ENCODE data around the gene GIN1. TPM values are rescaled to one million over a fixed set of nuclear protein-coding genes. Genes with fewer than 3 reads are reported as not detected.

GIN1 gene
- total RNA-seq, 4 donors from 2014 or later, result 5.5 to 10.3 (median 6.0) TPM

- ATAC-seq, result no peak
- TF ChIP-seq EP300 (IDR thresholded peaks at IDR 0.05) (no peak), POLR2AphosphoS5 (IDR thresholded peaks at IDR 0.05) (no peak), CTCF (IDR thresholded peaks at IDR 0.05) (no peak), POLR2A (IDR thresholded peaks at IDR 0.05) (no peak)
- Histone ChIP-seq H3K27ac (no peak overlapping the region), H3K27me3 (no peaks in the 10 kb centered on the region), H3K9me3 (no peaks in the 10 kb centered on the region), H3K4me1 (no peaks in the 10 kb centered on the region), H3K36me3 (peaks cover 0 to 65% of the 10 kb centered on the region in 2 donors), H3K4me3 (no peak overlapping the region)
- 87 to 95% methylated on average over 6 of the region's 6 CpGs for WGBS, 2 donors (ENCODE audit: low coverage in 1 of 2)
Measured at GRCh38 chr5:103101079-103101750, 18.7 kb downstream of the GIN1 start.

GRCh38 chr5:103098993-103099392, 20.9 kb downstream of the GIN1 start:
- ATAC-seq, result no peak
- Histone ChIP-seq H3K36me3 (peaks cover 0 to 70% of the 10 kb centered on the region in 2 donors), H3K9me3 (no peaks in the 10 kb centered on the region), H3K27me3 (no peaks in the 10 kb centered on the region), H3K4me1 (no peaks in the 10 kb centered on the region), H3K27ac (no peak overlapping the region), H3K4me3 (no peak overlapping the region)
- TF ChIP-seq POLR2AphosphoS5 (IDR thresholded peaks at IDR 0.05) (no peak), CTCF (IDR thresholded peaks at IDR 0.05) (no peak), POLR2A (IDR thresholded peaks at IDR 0.05) (no peak), EP300 (IDR thresholded peaks at IDR 0.05) (no peak)
- WGBS, 2 donors (ENCODE audit: low coverage in 1 of 2), result 64 to 80% methylated on average over 1 to 2 of the region's 2 CpGs

GRCh38 chr5:103094737-103095136, 25.2 kb downstream of the GIN1 start:
- ATAC-seq, result no peak
- Histone ChIP-seq H3K36me3 (peaks cover 0 to 58% of the 10 kb centered on the region in 2 donors), H3K4me1 (no peaks in the 10 kb centered on the region), H3K27ac (no peak overlapping the region), H3K4me3 (no peak overlapping the region), H3K9me3 (no peaks in the 10 kb centered on the region), H3K27me3 (no peaks in the 10 kb centered on the region)
- TF ChIP-seq CTCF (IDR thresholded peaks at IDR 0.05) (no peak), POLR2A (IDR thresholded peaks at IDR 0.05) (no peak), POLR2AphosphoS5 (IDR thresholded peaks at IDR 0.05) (no peak), EP300 (IDR thresholded peaks at IDR 0.05) (no peak)
- 58 to 89% methylated on average over 2 of the region's 2 CpGs for WGBS, 2 donors (ENCODE audit: low coverage in 1 of 2)

- no peaks in the 10 kb centered on the region for H3K9me3 ChIP-seq
- no peak overlapping the region for H3K27ac ChIP-seq
- H3K36me3 ChIP-seq, result peaks cover 0 to 68% of the 10 kb centered on the region in 2 donors
- no peak for ATAC-seq
- TF ChIP-seq POLR2A (IDR thresholded peaks at IDR 0.05) (no peak), CTCF (IDR thresholded peaks at IDR 0.05) (no peak)
- no peak overlapping the region for H3K4me3 ChIP-seq
- no peaks in the 10 kb centered on the region for H3K4me1 ChIP-seq
- H3K27me3 ChIP-seq, result no peaks in the 10 kb centered on the region
- 87% methylated on average over 1 of the region's 1 CpG; no CpG with 5 or more reads in 1 of the 2 donors for WGBS, 2 donors (ENCODE audit: low coverage in 1 of 2)
Measured at GRCh38 chr5:103093727-103094126, 26.2 kb downstream of the GIN1 start.

- Histone ChIP-seq H3K27ac (no peak overlapping the region), H3K27me3 (no peaks in the 10 kb centered on the region), H3K9me3 (no peaks in the 10 kb centered on the region), H3K4me1 (no peaks in the 10 kb centered on the region), H3K36me3 (peaks cover 0 to 76% of the 10 kb centered on the region in 2 donors), H3K4me3 (no peak overlapping the region)
- 87 to 88% methylated on average over 2 to 3 of the region's 3 CpGs for WGBS, 2 donors (ENCODE audit: low coverage in 1 of 2)
- ATAC-seq, result no peak
- TF ChIP-seq EP300 (IDR thresholded peaks at IDR 0.05), result no peak
- TF ChIP-seq CTCF (IDR thresholded peaks at IDR 0.05), result no peak
- no peak for TF ChIP-seq POLR2AphosphoS5 (IDR thresholded peaks at IDR 0.05)
- TF ChIP-seq POLR2A (IDR thresholded peaks at IDR 0.05), result no peak
Measured at GRCh38 chr5:103092676-103093075, 27.3 kb downstream of the GIN1 start.
